SU-DHL-6 (cell line): ENCODE measurements around the gene TC2N.
"Not testable (repeated sequence)": the region's sequence is repeated elsewhere in the genome, so short reads cannot be mapped to it uniquely, and the experiment has no call there.

ENCODE experiments used
- EZH2phosphoT487 ChIP-seq: fragments of 200-600 bp; sonication (generic), shearing (Covaris generic); conservative IDR thresholded peaks from 2 replicates; pipeline ENCODE4 v1.6.1; 2018; ENCODE audit warnings: mild to moderate bottlenecking, antibody characterized with exemption, low read length, moderate library complexity, mixed read lengths
- TF ChIP-seq, protein P1 (sequence below): fragments of 200-600 bp; sonication (generic); IDR thresholded peaks from one replicate; pipeline ENCODE4 v1.5.1; 2017; ENCODE audit warnings: antibody characterized with exemption, mild to moderate bottlenecking, low read length, moderate library complexity; ENCODE audit not compliant: insufficient read depth, poor library complexity, severe bottlenecking

DNA sequence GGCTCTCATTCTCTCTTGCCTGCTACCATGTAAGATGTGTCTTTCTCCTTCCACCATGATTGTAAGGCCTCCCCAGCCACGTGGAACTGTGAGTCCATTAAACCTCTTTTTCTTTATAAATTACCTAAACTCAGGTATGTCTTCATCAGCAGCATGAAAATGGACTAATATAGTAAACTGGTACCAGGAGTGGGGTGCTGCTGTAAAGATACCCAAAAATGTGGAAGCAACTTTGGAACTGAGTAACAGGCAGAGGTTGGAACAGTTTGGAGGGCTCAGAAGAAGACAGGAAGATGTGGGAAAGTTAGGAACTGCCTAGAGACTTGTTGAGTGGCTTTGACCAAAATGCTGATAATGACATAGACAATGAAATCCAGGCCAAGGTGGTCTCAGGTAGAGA is 61.2 kb downstream of the TC2N start:
- TF ChIP-seq, protein P1, sequence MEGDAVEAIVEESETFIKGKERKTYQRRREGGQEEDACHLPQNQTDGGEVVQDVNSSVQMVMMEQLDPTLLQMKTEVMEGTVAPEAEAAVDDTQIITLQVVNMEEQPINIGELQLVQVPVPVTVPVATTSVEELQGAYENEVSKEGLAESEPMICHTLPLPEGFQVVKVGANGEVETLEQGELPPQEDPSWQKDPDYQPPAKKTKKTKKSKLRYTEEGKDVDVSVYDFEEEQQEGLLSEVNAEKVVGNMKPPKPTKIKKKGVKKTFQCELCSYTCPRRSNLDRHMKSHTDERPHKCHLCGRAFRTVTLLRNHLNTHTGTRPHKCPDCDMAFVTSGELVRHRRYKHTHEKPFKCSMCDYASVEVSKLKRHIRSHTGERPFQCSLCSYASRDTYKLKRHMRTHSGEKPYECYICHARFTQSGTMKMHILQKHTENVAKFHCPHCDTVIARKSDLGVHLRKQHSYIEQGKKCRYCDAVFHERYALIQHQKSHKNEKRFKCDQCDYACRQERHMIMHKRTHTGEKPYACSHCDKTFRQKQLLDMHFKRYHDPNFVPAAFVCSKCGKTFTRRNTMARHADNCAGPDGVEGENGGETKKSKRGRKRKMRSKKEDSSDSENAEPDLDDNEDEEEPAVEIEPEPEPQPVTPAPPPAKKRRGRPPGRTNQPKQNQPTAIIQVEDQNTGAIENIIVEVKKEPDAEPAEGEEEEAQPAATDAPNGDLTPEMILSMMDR, result not testable (repeated sequence)
- TF ChIP-seq EZH2phosphoT487, result not testable (repeated sequence)
